ENCODE results near the gene DNAJB11.

- TF ChIP-seq CTCF (conservative IDR thresholded peaks at IDR 0.05; ENCODE audit: low read length) (no peak), EZH2phosphoT487 (IDR thresholded peaks at IDR 0.05; ENCODE audit: borderline replicate concordance) (no peak)
Measured at GRCh38 chr3:186614266-186614596, 43.7 kb downstream of the DNAJB11 start.

Measured in Loucy (cell line).